HepG2 (cell line): ENCODE data around the gene CRYBA2. TPM values are rescaled to one million over a fixed set of nuclear protein-coding genes. Genes with fewer than 3 reads are reported as not detected.

Experiments used
- EEA1 ChIP-seq: sonication (generic); formaldehyde crosslinking; IDR thresholded peaks from 2 replicates; pipeline ENCODE4 v1.5.1; 2020; ENCODE audit warnings: mild to moderate bottlenecking, missing genetic modification reagents, borderline replicate concordance
- ELK4 ChIP-seq: sonication (generic); formaldehyde crosslinking; IDR thresholded peaks from 2 replicates; pipeline ENCODE4 v1.9.0; 2021; ENCODE audit warnings: missing genetic modification reagents, borderline replicate concordance
- FOXC1 ChIP-seq: sonication (generic); formaldehyde crosslinking; IDR thresholded peaks from 2 replicates; pipeline ENCODE4 v1.8.0; 2022; ENCODE audit warnings: mild to moderate bottlenecking, missing genetic modification reagents, borderline replicate concordance
- GABPA ChIP-seq, 2 experiments: IDR thresholded peaks; 2 replicates each; pipeline ENCODE4 v1.6.1; 2011 to 2016; ENCODE audit warnings: low read depth in 2 of 2, low read length in 1 of 2, missing biosample characterization in 1 of 2, missing genetic modification characterization in 1 of 2
- HNRNPH1 ChIP-seq: fragments of 200-400 bp; formaldehyde crosslinking; optimal IDR thresholded peaks from 2 replicates; pipeline ENCODE3; 2017; ENCODE audit warnings: mild to moderate bottlenecking, low read depth, low read length
- MTF2 ChIP-seq: sonication (generic); formaldehyde crosslinking; IDR thresholded peaks from 2 replicates; pipeline ENCODE4 v1.5.0; 2020; ENCODE audit warnings: missing genetic modification reagents, borderline replicate concordance
- NFRKB ChIP-seq: fragments of 450-650 bp; IDR thresholded peaks from 2 replicates; pipeline ENCODE4 v1.6.1; 2017
- NFYB ChIP-seq: sonication (generic); formaldehyde crosslinking; IDR thresholded peaks from 2 replicates; pipeline ENCODE4 v1.4.0; 2020; ENCODE audit warnings: missing genetic modification reagents
- PLSCR1 ChIP-seq: sonication (generic); formaldehyde crosslinking; IDR thresholded peaks from 2 replicates; pipeline ENCODE4 v1.5.0; 2020; ENCODE audit warnings: missing genetic modification reagents, mild to moderate bottlenecking, borderline replicate concordance
- STAT5B ChIP-seq: sonication (generic); formaldehyde crosslinking; IDR thresholded peaks from 2 replicates; pipeline ENCODE4 v1.4.0; 2020; ENCODE audit warnings: missing genetic modification reagents
- TMF1 ChIP-seq: sonication (generic); formaldehyde crosslinking; IDR thresholded peaks from 2 replicates; pipeline ENCODE4 v1.8.1; 2022; ENCODE audit warnings: low read depth, missing genetic modification reagents
- ZBTB20 ChIP-seq: sonication (generic); formaldehyde crosslinking; IDR thresholded peaks from 2 replicates; pipeline ENCODE4 v1.8.1; 2023; ENCODE audit warnings: missing genetic modification reagents, low read depth, mild to moderate bottlenecking, borderline replicate concordance
- ZKSCAN1 ChIP-seq: fragments of 150-350 bp; IDR thresholded peaks from 2 replicates; pipeline ENCODE4 v1.6.1; 2014; ENCODE audit warnings: low read length
- ZNF331 ChIP-seq: sonication (generic); formaldehyde crosslinking; IDR thresholded peaks from 2 replicates; pipeline ENCODE4 v1.4.0; 2020; ENCODE audit warnings: missing genetic modification reagents
- ZNF546 ChIP-seq: sonication (generic); formaldehyde crosslinking; conservative IDR thresholded peaks from 2 replicates; pipeline ENCODE4 v1.8.1; 2023; ENCODE audit warnings: mild to moderate bottlenecking, missing genetic modification reagents
- ZXDC ChIP-seq: sonication (generic); formaldehyde crosslinking; IDR thresholded peaks from 2 replicates; pipeline ENCODE4 v1.5.0; 2020; ENCODE audit warnings: mild to moderate bottlenecking, missing genetic modification reagents
- polyA plus RNA-seq, 8 experiments: library from polyadenylated mRNA; depleted of rRNA in 3 of 8; stranded (reverse) in 7 of 8; unstranded in 1 of 8; fragments of >200 nt; fragmentation: Illumina TruSeq in 4 of 8; extraction: Trizol in 4 of 8; gene quantifications; 2 replicates each; pipeline versions ENCODE4 v1.2.1 to v1.2.3, GENCODE V29; 2011 to 2016; ENCODE audit warnings: low read depth in 4 of 8, missing spikeins in 1 of 8, mixed read lengths in 1 of 8; ENCODE audit not compliant: insufficient read depth in 1 of 8
- total RNA-seq, 5 experiments: library from RNA; depleted of rRNA; stranded (reverse); fragments of >200 nt; fragmentation: Illumina TruSeq; extraction: Trizol; gene quantifications; 2 replicates each; pipeline ENCODE4 v1.2.3, GENCODE V29; 2016; ENCODE audit warnings: low read depth in 1 of 5
- TF ChIP-seq, protein P1 (sequence below): sonication (generic); formaldehyde crosslinking; IDR thresholded peaks from 2 replicates; pipeline ENCODE4 v1.4.0; 2020; ENCODE audit warnings: missing genetic modification reagents
- TF ChIP-seq, protein P2 (sequence below): sonication (generic); formaldehyde crosslinking; conservative IDR thresholded peaks from 2 replicates; pipeline ENCODE4 v1.4.0; 2020; ENCODE audit warnings: missing genetic modification reagents
- TF ChIP-seq, protein P3 (sequence below): sonication (generic); formaldehyde crosslinking; IDR thresholded peaks from 2 replicates; pipeline ENCODE4 v1.5.0; 2020; ENCODE audit warnings: mild to moderate bottlenecking, missing genetic modification reagents, borderline replicate concordance

CRYBA2 gene
- total and polyA plus RNA-seq, 2 of the 13 experiments (the other 11 are each of a cell fraction or from before 2014, with no cell fraction given): not detected

DNA sequence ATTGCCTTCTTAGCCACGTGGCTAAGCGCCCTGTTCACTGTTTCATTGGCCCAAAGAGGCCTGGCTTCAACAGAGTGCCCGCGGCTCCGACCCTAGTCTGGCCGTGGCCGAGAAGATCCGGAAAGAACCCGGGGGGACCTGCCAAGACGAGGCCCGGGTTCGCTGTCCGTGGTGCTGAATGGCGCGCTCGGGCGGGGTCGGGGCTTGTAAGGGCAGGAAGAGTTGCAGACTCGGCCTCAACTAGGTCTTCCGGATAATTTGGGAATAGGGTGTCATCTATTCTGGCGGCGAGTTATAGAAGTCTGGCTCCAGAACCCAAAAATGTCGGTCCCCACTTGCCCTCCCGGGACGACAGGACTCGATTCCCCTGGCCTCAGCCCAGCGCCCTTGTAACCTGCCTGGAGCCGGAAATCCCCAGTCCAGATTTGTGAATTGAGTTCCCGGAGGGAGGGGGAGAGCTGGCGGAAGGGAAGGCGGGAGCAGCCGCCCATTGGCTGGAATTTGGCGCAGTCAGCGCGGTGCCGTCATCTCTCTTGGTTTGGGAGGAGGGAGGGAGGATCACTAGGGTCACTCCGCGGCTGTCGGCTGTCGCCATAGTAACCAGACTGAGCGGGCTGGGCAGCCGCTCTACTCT, 30.2 kb downstream of the CRYBA2 start (continued):
- peak; percentile 70; the same call in 1 of the 2 replicates for TF ChIP-seq ZXDC (CRISPR knock-in tag)
- peak; percentile 78; the same call in 1 of the 2 replicates for TF ChIP-seq FOXC1
- TF ChIP-seq, protein P1, sequence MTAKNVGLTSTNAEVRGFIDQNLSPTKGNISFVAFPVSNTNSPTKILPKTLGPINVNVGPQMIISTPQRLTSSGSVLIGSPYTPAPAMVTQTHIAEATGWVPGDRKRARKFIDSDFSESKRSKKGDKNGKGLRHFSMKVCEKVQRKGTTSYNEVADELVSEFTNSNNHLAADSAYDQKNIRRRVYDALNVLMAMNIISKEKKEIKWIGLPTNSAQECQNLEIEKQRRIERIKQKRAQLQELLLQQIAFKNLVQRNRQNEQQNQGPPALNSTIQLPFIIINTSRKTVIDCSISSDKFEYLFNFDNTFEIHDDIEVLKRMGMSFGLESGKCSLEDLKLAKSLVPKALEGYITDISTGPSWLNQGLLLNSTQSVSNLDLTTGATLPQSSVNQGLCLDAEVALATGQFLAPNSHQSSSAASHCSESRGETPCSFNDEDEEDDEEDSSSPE (CRISPR knock-in tag): 0 out of 2 replicates have a peak, but pooled peaks have one; percentile 53
- TF ChIP-seq ZNF546: peak; percentile 61; the same call in 1 of the 2 replicates
- peak; percentile 62; the same call in 1 of the 2 replicates for TF ChIP-seq EEA1 (CRISPR knock-in tag)
- peak; percentile 96 for TF ChIP-seq TMF1 (CRISPR knock-in tag)
- no peak for TF ChIP-seq STAT5B (CRISPR knock-in tag)
- no peak for TF ChIP-seq HNRNPH1
- no peak for TF ChIP-seq ZKSCAN1
- peak; percentile 83; the same call in 1 of the 2 replicates for TF ChIP-seq PLSCR1
- TF ChIP-seq NFRKB: no peak
- peak; percentile 89; the same call in 1 of the 2 replicates for TF ChIP-seq ZBTB20 (CRISPR knock-in tag)
- peak; percentile 78; the same call in 1 of the 2 replicates for TF ChIP-seq MTF2 (CRISPR knock-in tag)
- peak; percentile 17; the same call in 1 of the 2 replicates for TF ChIP-seq ELK4 (CRISPR knock-in tag)
- TF ChIP-seq GABPA (IDR thresholded peaks at IDR 0.05; ENCODE audit: low read depth, low read length): peak; percentile 7; the same call in 1 of the 2 replicates
- TF ChIP-seq GABPA (CRISPR knock-in tag; IDR thresholded peaks at IDR 0.05; ENCODE audit: low read depth): peak; percentile 65
- TF ChIP-seq ZNF331 (CRISPR knock-in tag): peak; percentile 92
- TF ChIP-seq, protein P2, sequence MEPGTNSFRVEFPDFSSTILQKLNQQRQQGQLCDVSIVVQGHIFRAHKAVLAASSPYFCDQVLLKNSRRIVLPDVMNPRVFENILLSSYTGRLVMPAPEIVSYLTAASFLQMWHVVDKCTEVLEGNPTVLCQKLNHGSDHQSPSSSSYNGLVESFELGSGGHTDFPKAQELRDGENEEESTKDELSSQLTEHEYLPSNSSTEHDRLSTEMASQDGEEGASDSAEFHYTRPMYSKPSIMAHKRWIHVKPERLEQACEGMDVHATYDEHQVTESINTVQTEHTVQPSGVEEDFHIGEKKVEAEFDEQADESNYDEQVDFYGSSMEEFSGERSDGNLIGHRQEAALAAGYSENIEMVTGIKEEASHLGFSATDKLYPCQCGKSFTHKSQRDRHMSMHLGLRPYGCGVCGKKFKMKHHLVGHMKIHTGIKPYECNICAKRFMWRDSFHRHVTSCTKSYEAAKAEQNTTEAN (CRISPR knock-in tag): peak; percentile 89
- peak; percentile 35; the same call in 1 of the 2 replicates for TF ChIP-seq NFYB (CRISPR knock-in tag)
- TF ChIP-seq, protein P3, sequence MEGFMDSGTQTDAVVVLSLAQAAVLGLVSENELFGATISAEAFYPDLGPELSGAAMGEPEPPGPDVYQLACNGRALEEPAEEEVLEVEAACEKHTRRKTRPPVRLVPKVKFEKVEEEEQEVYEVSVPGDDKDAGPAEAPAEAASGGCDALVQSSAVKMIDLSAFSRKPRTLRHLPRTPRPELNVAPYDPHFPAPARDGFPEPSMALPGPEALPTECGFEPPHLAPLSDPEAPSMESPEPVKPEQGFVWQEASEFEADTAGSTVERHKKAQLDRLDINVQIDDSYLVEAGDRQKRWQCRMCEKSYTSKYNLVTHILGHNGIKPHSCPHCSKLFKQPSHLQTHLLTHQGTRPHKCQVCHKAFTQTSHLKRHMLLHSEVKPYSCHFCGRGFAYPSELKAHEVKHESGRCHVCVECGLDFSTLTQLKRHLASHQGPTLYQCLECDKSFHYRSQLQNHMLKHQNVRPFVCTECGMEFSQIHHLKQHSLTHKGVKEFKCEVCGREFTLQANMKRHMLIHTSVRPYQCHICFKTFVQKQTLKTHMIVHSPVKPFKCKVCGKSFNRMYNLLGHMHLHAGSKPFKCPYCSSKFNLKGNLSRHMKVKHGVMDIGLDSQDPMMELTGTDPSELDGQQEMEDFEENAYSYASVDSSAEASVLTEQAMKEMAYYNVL (CRISPR knock-in tag): peak; percentile 52; the same call in 1 of the 2 replicates
